Measurements from ENCODE around the gene SH2B3.

Gene SH2B3

DNA sequence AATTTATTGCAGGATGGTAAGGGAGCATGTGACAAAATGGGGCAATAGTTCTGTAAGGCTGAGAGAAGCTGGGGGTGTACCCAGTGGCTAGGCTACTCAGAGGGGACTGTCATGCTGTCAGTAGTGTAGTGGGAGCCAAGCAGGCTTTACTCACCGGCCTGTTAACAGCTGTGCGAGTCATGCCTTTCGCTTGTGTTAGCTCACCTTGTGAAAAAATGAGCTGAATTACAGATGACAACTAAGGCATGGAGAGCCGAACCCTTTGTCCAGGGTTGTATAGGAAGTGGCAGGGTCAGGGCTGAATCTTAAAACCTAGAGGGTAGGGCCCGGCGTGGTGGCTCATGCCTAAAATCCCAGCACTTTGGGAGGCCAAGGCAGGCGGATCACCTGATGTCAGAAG lies 37.9 kb downstream of the SH2B3 start:
- no peak for DNase-seq (ENCODE audit: low read depth in 2 of 3, low spot score in 2 of 3)

DNA sequence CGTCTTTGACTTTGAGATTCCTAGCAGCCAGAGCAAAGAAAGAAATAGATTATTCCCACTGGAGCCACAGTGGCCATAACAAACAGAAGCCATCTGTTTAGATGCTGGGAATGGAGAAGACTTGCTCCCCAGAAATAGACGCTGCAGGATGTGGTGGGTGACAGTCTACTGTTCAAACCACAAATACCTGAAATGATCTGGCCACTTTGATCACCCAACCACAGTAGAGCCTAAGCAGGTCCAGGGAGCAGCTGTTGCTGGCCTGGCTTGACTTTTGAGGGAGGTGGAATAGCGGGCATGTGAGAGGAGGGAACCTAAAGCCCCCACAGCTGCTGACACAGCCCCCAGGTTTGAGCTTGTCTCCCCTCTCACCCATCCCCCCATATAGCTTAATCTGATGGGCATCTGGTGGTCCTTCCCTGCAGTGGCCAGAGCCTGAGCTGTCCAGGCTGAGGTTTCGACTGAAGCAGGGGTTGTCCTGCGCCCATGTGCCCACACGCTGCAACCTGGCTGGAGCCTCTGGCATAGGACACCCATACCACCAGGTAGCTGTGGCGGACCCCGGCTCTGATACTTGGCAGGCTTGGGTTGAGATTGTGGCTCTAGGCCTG lies 38.7 kb downstream of the SH2B3 start:
- no peak for DNase-seq (ENCODE audit: low read depth in 2 of 3, low spot score in 2 of 3)

DNA sequence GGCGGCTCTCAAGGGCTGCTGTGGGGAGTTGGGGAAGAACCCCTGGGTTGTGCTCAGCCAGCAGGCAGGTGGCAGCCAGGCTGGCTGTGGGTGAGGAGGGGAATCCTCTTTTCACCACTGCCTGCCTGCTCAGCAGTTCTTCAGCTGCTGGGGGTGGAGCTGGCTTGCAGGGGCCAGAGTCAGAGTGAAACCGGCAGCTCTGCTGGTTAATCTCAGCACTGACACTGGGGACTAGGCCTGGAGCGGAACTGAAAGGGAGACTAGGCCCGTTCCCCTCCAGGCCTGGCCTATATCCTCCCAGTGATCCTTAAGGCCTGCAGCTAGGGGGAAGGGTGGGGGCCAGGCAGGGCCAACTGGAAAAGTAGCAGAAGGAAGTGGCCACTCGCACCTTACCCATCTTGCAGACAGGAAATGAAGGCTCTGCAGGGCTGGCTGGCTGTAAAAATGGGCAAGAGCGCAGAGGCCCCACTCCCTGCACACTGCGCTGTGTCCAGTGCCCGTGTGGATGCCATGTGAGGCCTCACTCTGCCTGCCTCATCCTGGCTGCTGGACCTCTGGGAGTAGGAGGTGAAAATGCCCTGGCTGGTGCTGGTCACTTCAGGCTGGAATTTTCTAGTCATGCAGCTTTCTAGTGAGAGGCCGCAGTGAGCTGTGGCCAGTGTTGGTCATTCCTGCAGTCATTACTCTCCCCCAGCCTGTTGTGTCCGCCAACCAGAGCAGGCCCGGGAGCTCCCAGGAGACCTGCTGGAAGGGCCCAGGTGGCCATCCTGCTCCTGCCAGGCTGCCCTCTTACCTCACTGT lies 39.4 kb downstream of the SH2B3 start:
- DNase-seq (ENCODE audit: low read depth in 2 of 3, low spot score in 2 of 3), result peak in 2 of 3 experiments; percentile 64 to 71

DNA sequence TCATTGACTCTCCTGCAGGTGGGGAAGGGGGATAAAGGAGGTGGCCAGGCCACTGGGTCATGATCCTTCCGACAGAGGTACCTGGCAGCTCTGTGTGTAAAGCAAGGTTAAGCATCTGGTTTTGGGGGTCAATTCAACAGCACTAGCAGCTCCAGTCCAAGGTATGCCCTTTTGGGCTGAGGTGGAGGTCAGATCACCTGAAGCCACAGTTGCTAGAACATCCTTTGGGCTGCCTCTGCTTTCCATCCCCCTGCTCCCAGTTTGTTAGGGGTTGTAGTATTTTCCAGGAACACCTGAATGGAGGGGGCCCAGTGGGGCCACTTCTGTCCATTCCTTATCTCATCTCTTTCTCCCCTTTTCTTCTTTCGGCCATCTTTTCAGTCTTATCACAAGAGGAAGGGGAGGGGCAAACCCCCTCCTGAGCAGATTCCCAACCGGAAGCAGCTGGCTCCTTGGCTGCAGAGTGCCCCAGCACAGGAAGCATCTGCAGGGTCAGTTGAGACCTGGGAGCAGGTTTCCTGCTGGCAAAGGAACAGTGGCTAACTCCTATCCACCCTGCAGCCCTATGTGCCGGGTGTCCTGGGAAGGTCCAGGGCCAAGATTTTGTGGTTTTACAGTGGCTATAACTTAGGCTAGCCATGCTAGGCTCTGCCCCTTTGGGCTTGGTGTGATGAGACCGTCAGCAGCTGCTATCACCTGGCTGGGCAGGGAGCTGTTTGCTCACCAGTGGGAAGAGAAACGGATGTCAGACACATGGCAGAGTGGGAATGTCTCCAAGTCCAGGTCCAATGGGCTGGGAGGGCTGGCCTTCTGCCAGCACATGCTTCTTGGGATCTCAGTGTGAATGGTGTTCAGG lies 40.2 kb downstream of the SH2B3 start:
- DNase-seq (ENCODE audit: low read depth in 2 of 3, low spot score in 2 of 3), result no peak

DNA sequence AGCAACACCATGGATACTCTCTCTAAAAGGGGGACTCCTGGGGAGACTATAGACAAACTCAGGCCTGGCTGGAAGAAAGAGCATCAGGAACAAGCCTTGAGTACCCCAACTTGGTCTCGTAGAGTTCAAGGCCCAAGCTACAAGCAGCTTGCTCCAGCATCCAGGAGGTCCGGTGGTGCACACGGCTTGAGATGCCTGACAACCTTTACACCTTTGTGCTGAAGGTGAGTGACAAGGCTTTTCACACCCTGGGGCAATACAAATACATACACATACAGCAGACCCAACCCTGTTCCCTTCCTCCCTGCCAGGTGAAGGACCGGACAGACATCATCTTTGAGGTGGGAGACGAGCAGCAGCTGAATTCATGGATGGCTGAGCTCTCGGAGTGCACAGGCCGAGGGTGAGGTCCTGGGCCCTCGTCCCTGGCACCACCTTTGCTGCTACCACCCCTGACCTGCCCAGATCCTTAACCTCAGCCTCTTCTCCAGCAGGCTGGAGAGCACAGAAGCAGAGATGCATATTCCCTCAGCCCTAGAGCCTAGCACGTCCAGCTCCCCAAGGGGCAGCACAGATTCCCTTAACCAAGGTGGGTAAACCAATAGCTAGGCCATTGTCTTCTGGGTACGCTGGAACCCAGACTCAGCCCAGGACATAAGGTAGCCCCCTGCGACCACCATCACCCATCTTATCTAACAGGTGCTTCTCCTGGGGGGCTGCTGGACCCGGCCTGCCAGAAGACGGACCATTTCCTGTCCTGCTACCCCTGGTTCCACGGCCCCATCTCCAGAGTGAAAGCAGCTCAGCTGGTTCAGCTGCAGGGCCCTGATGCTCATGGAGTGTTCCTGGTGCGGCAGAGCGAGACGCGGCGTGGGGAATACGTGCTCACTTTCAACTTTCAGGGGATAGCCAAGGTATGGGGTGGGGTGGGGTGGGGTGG lies 41.2 kb downstream of the SH2B3 start:
- no peak for DNase-seq (ENCODE audit: low read depth in 2 of 3, low spot score in 2 of 3)

DNA sequence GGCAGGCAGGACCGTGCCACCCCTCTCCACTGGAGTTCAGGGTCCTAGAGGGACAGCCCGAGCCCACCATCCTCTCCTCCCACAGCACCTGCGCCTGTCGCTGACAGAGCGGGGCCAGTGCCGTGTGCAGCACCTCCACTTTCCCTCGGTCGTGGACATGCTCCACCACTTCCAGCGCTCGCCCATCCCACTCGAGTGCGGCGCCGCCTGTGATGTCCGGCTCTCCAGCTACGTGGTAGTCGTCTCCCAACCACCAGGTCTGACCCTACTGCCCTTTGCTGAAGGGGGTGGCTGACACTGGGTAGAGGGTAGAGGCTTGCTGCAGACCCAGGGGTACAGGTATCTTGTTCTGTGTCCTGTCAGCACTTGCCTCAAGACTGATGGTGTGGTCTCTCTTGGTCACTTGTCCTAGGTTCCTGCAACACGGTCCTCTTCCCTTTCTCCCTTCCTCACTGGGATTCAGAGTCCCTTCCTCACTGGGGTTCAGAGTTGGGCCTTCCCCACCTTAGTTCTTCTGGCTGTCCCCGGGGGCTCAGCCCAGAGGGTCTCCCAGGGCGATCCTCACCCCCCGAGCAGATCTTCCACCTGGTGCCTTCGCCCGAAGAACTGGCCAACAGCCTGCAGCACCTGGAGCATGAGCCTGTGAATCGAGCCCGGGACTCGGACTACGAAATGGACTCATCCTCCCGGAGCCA lies 42.0 kb downstream of the SH2B3 start:
- no peak for DNase-seq (ENCODE audit: low read depth in 2 of 3, low spot score in 2 of 3)

DNA sequence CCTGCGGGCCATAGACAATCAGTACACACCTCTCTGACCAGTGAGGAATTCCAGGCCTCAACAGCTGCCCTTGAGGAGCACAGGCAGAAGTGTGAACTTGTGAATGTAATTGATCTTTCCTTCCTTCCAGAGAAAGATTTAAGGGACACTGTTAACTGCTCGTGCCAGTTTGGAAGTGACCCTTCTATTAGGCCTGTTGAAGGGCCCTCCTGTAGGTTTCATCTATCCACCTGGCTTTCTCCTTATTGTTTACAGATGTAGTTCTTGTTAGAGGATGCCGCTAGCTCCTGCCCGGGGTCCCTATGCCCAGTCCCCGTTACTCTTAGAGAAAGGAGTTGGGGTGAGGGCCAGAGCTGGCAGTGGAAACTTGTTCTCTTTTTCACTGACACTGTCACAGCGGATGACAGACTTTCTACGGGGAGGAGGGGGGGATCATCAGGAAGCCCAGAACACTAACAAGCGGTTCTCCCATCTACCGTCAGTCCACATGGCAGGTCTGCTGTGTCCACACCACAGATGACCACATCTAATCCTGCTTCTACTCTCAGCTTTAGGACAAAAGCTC lies 42.6 kb downstream of the SH2B3 start:
- no peak for DNase-seq (ENCODE audit: low read depth in 2 of 3, low spot score in 2 of 3)

DNA sequence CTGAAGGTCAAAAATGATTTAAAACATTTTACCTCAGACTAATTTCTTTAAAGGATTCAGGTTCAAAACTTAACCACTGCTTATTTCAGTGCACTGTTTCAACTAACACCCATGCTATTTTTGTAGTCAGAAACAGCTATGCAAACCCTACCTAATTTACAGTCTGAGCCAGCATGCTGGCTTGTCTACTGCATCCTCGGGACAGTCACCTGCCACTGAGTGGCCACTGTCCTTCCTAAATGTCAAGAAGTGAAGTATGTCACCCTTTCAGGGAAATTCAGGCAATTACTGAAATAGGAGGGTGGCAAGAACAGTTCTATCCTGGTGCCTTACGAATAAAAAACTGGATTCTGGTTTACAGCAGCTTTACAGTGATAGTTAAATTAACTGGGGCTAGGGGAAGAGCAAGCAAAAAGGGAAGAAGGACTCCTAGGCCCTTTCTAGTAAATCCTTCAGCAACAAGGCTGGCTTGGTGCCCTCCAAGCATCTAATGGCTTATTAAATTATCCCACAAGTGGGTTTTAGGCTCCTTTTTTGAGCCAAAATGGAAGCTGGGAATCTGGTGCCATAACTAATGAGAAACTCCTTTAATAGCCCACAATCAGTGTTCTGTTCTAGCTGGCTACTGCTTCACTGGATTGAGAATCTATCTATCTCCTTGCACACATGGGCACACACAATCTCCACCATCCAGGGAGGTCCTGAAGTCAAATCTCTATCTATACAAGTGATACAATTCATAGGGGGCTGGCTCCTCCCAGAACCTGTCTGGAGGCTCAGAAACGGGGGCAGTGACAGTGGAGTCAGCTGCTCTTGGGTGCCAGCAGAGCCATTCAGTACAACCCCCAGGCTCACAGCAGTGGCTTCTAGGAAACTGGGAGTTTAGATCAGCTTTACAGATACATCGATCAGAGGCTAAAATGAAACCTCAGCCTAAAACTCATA lies 43.4 kb downstream of the SH2B3 start:
- DNase-seq (ENCODE audit: low read depth in 2 of 3, low spot score in 2 of 3), result no peak

DNA sequence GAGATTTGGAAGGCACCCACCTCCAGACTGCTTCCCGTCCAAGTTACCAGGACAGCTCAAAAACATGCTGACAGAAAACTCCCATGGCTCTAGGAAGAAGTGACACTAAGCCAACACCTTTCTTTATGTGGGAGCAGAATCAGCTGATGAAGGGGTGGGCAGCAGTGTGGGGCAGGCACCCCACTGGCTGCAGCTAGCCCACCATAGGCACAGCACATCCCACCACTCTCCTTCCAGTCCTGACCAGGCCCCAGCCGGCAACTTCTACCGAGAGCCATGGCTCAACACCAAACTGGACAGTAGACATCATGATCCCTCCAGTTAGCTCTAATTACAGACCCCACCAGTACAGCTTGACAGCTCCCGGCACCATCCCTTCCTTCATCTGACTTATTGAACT lies 45.0 kb downstream of the SH2B3 start:
- DNase-seq (ENCODE audit: low read depth in 2 of 3, low spot score in 2 of 3), result no peak

DNA sequence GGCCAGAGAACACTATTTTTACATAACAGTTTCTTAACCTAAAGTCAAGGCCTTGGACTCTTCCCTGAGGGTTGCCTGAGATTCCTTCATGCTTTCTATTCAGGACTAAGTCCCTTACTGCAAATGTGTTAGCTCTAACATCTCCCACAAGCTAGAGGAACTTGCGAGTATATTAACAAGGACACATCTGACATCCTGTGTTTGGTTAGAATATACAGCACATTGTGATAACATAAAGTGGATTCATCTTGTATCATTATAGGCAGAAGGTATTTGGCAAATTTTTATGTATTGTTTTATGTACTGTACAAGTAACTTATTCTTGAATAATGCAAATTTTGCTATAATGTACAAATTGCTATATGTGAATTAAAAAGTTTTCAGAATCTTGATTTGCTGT lies 45.5 kb downstream of the SH2B3 start:
- DNase-seq (ENCODE audit: low read depth in 2 of 3, low spot score in 2 of 3), result no peak

DNA sequence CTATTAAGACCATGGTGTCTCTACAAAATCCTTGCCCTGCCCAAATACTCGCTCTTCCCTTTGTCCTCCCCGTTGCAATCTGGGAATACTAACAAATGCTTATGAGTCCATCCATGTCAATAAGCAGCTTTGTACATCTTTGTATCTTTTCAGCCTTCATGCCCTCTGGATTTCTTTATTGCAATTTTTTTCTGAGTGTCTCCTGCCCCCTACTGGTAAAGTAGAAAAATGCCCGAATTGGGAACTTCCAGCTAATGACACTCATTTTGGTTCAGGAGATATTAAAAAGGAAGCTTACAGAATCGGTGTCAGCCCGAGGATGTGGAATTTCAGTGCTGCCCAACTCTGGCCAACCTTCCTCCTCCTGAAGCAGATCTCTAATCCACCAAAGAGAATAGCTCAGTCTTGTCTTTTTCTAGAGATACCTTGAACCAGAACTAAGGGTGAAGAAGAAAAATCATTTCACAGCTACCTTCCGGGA lies 46.0 kb downstream of the SH2B3 start:
- no peak for DNase-seq (ENCODE audit: low read depth in 2 of 3, low spot score in 2 of 3)

DNA sequence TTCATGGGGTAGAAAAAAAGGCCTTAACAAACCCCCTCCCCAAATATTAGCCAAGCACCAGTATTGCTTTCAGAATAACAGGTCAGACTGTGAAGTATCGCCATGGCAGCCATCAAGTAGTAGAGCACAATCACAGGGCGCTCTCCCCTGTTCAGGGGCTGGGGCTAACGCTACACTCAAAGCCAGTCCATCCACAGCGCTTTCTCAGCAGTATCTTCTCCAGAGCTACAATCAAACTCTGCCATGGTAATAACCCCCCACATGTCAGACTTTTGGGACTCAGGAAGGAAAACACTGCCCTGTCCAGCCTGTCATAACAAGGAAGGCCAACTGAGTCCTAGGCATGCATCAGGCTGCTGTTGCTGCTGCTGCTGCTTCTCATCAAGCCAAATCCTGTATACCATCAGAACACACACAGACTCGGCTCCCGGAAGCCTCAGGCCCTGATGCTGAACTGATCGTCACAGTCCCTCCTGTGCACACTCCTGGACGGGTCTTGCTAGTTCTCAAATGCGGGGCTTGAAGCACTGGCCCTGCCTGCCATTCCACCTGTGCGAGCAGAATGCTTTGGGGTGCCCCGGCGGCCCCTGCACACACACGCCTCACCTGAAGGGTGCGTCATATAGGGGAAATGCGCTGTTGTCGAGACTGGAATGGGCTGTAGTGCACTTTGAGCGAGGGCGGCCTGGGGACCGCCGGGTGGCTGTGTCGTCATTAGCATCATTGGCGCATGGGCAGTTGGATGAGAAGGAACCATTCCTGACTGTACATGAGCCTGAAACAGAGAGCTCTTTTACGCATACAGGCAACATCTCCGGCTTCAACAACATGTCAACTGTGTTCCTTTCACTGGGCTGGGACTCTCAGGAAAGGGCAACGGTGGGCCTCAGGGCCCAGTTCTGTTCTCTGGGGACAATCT lies 47.6 kb downstream of the SH2B3 start:
- DNase-seq (ENCODE audit: low read depth in 2 of 3, low spot score in 2 of 3), result no peak

DNA sequence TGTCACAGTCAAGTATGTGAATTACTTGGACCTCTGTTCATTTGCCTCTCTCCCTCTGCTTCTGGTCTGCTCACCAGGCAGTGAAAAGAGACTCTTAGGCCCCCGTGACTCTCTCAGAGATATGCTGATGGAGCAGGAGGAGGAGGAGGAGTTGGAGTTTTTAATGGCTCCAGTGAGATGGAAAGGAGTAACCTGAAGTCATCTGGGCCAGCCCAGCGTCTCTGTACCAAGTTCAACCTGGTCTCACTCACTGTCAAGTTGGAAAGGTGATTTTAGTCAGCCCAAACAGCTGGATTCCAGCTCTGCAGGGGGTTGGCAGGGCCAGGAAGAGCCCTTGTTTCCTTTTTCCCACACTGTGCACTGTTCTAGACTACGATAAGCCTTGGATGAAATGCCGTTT lies 48.6 kb downstream of the SH2B3 start:
- DNase-seq (ENCODE audit: low read depth in 2 of 3, low spot score in 2 of 3), result no peak

DNA sequence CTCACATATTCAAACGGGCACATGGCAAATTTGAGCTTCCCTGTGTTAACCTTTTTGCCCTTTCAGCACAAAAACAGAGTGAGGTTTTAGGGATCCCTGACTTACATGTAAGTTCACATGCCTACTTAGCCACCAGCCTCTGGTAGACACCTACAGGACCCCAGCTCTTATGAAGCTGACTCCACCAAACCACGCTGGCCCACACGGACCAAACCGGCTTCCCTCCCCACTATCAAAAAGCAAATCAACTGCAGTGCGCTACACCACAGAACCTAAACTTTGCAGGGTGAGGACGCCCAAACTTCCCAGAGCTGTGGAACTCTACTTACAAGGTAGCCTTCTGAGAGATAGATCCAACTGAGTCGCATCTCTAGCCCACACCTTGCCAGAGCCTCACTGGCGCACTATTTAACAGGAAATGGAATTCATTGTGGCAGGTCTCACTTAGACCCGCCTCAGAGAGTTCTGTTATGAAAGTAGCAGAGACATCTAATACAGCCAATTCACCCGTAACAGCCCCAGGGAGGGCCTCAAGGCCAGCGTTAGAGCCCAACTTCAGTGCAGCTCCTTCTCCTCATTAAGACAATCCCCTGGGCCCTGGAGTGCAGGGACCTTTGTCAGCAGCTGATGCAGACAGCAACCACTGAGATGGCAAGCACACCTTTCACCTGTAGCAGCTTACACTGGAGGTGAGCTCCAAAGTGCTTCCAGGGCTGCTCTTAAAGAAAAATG lies 49.2 kb downstream of the SH2B3 start:
- no peak for DNase-seq (ENCODE audit: low read depth in 2 of 3, low spot score in 2 of 3)

DNA sequence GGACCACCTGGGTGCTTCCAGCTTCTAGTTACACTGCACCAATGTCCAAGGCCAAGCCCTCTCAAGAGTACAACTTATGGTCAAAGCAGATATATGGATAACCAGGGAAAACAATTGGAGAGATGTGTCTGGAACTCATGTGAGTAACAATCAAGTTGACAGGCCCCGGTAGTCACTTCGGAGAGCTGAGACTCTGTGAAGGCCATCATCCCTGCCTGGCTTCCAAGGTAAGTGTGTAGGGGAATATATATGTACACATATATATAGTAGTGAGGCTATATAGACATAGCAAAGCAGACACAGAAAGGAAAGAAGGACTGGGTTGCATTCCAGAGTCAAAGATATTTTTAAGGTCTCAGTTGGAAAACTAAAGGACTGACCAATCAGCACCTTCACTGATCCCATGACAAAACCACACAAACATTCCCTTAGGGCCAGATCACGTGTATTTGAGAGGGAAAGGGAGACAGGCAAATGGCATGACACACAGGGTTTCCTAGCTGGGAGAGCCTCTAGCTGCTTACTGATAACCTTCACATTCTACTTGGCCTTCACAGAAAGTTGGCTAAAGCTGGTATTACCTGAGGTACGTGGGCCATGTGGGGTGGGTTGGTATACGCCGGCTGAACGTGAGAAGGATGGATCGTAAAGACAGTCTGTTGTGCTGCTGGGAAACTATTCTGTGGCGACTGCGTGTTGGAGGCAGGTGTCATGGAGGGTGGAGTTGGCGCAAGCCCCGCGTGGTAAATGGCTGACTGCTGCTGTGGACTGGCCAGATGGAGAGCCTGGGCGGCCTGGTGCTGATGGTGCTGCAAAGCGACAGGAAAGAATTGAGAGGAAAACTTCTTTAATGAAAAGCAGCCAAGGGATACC lies 50.0 kb downstream of the SH2B3 start:
- DNase-seq (ENCODE audit: low read depth in 2 of 3, low spot score in 2 of 3), result no peak

DNA sequence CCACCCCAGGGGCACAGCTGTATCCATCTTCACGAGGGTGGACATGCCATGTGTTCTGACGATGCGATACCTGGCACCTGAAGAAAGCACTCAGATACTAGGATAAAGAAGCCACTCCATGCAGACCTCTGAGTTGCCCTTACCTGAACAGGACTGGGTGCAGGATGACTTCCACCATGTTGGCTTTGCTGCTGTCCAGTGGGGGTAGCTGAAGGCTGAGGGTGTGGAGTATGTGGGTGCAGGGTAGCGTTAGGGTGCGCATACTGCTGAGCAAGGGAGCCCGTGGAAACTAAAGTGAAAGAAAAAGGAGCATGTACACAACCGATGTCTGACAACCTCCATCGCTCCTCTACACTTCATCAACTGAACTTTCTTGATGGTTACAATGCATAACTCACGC lies 51.3 kb downstream of the SH2B3 start:
- DNase-seq (ENCODE audit: low read depth in 2 of 3, low spot score in 2 of 3), result no peak

All from activated CD8-positive, alpha-beta memory T cell treated with anti-CD3 and anti-CD28 coated beads for 48 hours (primary cell).